ENCODE results near the gene TBX15.
"Not testable (repeated sequence)": the region's sequence is repeated elsewhere in the genome, so short reads cannot be mapped to it uniquely, and the experiment has no call there.

The TBX15 gene

GRCh38 chr1:118958140-118958539, 30.0 kb downstream of the TBX15 start:
- DNase-seq = no peak

- DNase-seq = not testable (repeated sequence)
Observed at GRCh38 chr1:118957579-118957978, 30.6 kb downstream of the TBX15 start.

DNA sequence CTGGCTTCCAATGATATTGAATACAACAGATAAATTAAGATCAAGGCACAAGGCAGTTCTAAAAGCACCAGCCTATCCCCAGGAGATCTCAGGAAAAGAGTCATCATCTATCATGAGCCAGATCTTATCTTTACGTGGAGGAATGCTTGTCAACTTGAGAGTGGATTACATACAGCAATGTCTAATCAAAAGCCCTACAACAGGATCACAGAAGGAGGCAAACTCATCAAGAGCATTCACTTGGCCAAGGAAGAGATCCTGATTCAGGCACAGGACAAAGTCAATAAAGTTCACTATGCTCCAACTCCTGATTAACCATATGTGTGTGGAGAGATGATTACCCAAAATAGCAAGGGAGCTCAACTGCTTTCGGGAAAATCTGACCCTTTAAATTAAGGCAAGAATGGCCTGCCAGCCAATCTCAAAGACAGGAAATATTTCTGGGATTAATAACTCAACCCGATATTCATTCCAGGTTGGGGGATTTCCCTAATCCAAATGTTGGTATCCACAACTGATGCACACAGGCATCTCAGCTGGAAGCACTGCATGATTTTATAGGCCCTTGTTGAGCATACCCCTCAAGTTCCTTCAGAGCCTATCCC, 33.7 kb downstream of the TBX15 start:
- DNase-seq = no peak

- DNase-seq = no peak
Observed at GRCh38 chr1:118951270-118951936, 36.7 kb downstream of the TBX15 start.

GRCh38 chr1:118949315-118949714, 38.8 kb downstream of the TBX15 start:
- no peak for DNase-seq

DNA sequence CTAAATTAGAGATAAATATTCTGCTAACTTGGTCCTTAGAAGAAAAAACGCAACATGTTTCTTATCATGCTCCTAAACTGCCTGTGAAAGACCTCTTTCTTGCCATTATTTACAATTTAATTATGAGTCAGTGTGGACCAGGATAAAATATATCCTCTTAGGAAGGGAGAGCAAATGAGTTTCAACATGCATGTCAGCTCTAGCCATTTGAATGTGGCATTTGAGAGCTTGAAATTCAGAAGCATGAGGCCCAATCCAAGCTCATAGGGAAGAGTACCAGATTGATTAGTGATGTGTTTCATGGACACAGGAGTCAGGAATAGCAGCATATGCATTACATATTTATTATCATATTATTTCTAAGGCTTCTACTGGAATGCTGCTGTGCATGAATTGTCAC, 39.3 kb downstream of the TBX15 start:
- no peak for DNase-seq

- no peak for DNase-seq
Observed at GRCh38 chr1:118948351-118948750, 39.8 kb downstream of the TBX15 start.

- no peak for DNase-seq
Observed at GRCh38 chr1:118947790-118948189, 40.4 kb downstream of the TBX15 start.

- no peak for DNase-seq
Observed at GRCh38 chr1:118947003-118947765, 41.0 kb downstream of the TBX15 start.

DNA sequence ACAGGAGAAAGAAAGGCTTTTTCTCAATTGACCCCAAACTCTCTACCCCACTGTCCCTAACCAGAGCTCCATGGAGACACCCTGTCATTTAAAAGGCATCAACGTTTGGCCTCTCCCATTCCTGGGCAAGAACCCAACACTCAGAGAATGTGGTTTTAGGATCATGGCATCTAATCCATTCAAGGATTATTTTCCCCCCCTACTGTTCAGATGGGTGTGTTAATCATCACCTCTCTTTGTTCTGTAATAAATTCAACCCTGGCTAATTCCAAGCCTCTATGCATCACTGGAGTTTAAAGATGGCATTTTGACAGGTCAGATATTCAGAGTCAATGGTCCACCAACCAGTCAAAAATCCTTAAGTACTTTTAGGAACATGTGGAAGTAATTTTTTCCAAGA, 42.7 kb downstream of the TBX15 start:
- DNase-seq = no peak

GRCh38 chr1:118944546-118944945, 43.6 kb downstream of the TBX15 start:
- DNase-seq = no peak

GRCh38 chr1:118944133-118944532, 44.0 kb downstream of the TBX15 start:
- no peak for DNase-seq

DNA sequence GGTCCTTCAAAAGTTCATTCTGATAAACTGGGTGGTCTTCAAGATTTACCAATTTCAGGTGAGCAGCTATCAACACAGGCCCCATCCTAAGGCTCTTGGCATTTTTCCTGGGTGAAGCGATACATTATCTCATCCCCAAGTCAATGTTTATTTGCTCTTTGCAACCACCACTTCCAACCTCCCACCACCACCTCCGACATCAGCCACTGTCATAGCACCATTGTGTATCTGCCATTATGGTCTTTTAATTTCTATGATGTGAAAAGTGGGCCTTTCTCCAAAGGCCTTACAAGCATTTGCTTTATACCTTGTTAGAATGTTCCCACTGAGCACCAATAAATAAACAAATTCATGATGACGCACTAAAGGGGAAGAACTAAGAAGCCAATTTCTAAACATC, 47.2 kb downstream of the TBX15 start:
- DNase-seq = no peak

GRCh38 chr1:118937413-118938072, 50.6 kb downstream of the TBX15 start:
- DNase-seq = no peak

DNA sequence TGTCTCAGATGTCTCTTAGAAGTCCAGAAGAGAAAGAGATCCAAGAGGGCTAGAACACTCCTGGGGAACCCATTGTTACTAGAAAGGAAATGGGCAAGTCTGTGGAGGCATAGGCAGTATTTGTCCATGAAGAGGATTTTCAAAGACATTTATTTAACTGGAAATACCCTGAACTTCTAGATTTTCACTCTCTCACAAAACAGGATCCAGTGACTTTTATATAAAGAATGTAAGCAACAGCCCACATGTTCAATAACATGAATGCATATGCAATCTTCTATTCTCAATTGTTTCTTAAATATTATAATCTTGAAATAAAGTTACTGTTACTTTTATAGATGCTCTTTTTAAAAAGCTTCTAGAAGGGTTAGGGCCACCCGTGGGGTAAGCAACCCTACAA, 53.4 kb downstream of the TBX15 start:
- no peak for DNase-seq

DNA sequence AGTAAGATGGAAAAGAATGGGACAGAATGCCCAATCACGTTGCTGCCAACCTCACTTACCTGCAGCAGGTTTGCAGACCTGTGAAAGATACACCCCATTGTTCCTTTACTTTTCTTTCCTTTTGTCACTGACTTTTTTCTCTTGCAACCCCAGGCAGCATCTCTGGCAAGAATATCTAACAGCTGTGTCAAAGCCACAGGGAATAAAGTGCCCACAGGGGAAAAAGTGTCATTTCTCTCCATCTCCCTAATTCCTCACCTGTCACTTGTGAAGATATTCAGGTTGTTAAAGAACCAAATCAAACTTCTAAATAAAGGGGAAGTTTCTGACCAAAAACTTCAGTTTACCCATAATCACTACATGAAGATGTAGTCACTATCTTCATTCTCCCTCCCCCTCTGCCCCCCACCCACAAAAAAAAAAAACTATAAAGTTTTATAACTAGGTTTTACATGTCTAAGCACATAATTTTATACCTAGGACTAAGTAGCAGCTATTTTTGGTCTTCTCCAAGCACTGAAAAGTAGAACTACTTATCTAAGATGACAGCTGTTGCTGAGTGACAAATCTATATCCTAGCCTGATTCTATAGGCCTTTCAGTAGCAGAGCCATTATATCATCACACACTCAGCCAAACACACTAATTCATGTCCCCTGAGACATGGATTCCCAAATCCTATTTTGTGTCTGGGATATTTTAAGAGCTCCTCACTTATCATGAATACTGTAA, 54.9 kb downstream of the TBX15 start:
- no peak for DNase-seq

DNA sequence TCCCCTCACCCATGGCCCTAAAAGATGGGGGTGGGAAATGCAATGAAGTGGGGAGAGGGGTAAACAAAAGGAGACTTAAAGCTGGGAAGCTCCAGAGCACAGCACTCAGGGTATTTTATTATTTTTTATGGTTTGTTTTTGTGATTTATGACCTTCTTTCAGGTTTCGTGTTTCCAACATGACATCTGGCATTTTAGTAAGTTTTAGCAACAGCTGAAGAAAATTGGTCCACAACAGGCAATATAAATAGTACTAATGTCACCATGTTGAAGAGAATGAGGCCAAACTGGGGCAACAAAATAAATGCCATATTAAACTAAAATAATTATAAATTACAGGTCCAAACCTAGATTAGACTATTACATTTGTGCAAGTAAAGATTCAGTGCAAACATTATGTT, 56.3 kb downstream of the TBX15 start:
- no peak for DNase-seq

DNA sequence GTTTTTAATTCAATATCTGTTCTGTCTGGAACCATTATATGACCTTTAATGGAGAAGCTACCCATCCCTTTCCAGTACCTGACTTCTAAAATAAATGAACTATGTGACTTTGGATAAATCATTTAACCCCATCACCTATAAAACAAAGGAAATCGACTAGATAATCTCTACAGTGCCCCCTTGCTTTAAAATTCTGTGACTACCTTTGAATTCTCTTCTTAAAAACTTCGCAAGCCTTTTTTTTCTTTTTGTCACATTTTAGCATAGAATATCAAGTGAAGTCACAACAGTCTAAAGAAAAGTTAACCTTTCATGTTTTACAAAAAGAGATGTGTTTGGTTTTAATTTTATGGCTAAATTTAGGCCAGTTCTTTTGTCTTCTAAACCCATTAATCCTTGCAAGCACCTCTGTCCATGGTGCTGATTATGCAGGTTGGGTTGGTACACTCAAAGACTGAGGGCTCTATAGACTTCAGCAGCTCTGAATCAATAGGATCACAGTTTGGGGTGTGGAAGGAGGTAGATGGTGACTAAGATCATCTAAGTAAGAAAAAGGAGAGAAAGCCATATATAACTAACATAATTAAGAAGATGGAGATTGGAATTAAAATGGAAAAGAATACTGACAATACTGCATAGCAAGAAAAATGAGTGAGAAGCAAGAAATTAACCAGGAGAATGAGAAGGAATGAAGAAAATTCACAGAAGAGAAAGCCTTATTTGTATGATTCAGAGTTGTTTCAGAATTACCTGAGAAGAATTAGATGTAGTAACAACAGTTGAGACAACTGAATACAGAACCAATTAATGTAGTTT, 59.2 kb downstream of the TBX15 start:
- DNase-seq = no peak

GRCh38 chr1:118927427-118928187, 60.5 kb downstream of the TBX15 start:
- no peak for DNase-seq

- no peak for DNase-seq
Observed at GRCh38 chr1:118926261-118926660, 61.9 kb downstream of the TBX15 start.

GRCh38 chr1:118925651-118926050, 62.5 kb downstream of the TBX15 start:
- no peak for DNase-seq
